Measurements from ENCODE around the gene USP30.
"Not testable (repeated sequence)": the region's sequence is repeated elsewhere in the genome, so short reads cannot be mapped to it uniquely, and the experiment has no call there.

USP30 gene

GRCh38 chr12:109049794-109050193 is 2.6 kb upstream of the USP30 start:
- in situ Hi-C loops (cut with HindIII; ENCODE audit: low sequenced_read_pairs) = not testable (repeated sequence)

DNA sequence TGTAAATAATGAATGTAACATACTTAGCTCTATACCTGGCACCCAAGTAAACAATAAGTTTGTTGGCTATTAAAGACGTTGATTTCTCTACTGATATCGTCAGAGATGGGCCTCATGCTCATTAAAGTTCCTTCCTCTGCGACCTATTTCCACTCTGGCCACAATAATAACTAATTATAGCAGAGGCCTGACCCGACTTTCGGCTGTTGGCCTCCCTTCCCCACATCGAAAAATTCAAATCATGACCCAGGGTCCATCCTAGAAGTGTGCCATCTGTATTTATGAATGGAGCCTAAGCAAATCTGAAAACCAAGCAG is 321 bp upstream of the USP30 start:
- in situ Hi-C loops (cut with HindIII; ENCODE audit: low sequenced_read_pairs) = no loop called here

DNA sequence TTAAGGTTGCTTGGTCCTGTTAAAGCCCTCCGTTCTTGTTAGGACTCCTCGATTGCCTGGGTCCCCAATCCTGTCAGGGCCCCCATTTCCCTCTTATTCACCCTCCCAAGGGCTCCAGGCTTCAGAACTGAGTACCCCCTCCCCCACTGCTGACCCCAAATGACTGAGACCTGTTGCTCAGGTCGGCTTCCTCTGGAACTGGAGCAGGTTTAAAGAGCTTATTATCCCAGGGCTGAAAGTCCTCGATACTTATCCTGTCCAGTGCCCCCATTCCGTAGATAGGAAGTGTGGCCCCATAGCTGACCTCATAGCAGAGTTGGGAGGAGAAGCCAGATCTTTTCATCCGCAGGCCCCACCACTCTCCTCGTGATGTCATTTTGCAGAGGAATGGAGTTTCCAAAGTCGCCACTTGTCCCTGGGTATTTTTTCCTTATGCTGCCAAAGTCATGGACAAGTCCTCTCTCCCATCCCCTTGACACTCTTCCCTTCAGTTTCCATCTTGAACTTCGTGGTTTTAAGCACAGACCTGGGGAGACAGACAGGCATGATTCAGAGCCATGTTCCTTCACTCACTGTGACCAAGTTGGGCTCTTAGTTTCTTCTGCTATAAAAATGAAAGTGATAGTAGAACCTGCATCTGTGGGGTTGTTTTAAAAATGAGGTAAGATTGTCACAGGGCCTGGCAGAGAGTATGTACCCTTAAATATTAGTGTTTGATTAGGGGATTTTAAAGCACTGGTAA is 1.2 kb downstream of the USP30 start:
- in situ Hi-C loops (cut with HindIII; ENCODE audit: low sequenced_read_pairs) = no loop called here

DNA sequence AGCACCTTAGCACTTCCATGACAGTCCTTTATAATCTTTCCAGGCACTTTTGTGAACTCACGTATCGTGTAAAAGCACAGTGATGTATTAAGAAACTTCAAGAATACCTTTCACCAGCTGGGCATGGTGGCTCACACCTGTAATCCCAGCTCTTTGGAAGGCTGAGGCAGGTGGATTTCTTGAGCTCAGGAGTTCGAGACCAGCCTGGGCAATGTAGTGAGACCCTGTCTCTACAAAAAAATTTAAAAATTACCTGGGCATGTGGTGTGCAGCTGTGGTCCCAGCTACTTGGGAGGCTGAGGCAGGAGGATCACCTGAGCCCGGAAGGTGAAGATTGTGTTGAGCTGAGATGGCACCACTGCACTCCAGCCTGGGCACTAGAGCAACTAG is 1.7 kb downstream of the USP30 start:
- in situ Hi-C loops (cut with HindIII; ENCODE audit: low sequenced_read_pairs) = not testable (repeated sequence)

DNA sequence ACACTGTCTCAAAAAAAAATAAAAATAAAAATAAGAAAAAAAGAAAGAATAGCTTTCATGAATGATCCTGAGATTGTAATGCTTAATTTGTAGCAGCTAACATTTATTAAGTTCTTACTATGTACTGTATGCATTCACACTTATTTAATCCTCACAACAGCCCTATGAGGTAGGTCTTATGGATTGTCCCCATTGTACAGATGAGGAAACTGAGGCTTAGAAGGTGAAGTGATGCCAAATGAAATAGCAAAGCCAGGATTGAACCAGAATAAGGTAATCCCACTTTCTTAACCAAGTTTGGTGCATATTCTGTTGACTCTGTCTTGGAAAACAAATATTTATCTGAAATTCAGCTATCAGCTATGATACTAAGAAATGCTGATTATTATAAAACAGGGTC is 2.1 kb downstream of the USP30 start:
- in situ Hi-C loops (cut with HindIII; ENCODE audit: low sequenced_read_pairs) = no loop called here

- in situ Hi-C loops (cut with HindIII; ENCODE audit: low sequenced_read_pairs) = no loop called here
Measured at GRCh38 chr12:109056891-109057290, 4.5 kb downstream of the USP30 start.

DNA sequence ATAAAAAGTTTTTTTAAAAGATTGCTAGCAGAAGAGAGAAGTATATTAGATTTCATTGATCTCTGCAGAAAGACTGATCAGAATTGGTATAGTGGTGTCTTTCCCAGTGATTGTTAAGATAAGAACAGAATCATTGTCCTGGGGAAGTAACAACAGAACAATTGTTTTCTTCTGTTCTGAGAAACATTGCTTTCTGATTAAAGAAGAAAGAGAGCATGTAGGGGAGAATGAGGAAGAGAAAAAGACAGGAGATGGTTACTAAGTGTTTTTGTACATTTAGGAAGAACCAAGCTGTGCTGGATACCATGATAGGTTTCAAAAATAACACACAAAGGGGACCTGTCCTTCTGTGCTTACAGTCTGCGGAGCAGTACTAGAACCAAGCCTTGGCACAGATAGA is 5.0 kb downstream of the USP30 start:
- in situ Hi-C loops (cut with HindIII; ENCODE audit: low sequenced_read_pairs) = no loop called here

- in situ Hi-C loops (cut with HindIII; ENCODE audit: low sequenced_read_pairs) = no loop called here
Measured at GRCh38 chr12:109058773-109059172, 6.4 kb downstream of the USP30 start.

DNA sequence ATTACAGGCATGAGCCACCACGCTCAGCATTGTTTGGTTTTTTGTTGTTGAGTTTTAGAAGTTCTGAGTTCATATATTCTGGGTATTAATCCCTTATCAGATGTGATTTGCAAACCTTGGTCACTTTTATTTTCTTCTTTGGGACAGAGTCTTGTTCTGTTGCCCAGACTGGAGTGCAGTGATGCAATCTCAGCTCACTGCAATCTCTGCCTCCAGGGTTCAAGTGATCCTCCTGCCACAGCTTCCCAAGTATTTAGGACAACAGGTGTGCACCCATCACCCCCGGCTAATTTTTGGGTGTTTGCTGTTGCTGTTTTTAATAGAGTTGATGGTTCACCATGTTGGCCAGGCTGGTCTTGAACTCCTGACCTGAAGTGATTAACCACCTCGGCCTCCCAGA is 11.8 kb downstream of the USP30 start:
- in situ Hi-C loops (cut with HindIII; ENCODE audit: low sequenced_read_pairs) = no loop called here

DNA sequence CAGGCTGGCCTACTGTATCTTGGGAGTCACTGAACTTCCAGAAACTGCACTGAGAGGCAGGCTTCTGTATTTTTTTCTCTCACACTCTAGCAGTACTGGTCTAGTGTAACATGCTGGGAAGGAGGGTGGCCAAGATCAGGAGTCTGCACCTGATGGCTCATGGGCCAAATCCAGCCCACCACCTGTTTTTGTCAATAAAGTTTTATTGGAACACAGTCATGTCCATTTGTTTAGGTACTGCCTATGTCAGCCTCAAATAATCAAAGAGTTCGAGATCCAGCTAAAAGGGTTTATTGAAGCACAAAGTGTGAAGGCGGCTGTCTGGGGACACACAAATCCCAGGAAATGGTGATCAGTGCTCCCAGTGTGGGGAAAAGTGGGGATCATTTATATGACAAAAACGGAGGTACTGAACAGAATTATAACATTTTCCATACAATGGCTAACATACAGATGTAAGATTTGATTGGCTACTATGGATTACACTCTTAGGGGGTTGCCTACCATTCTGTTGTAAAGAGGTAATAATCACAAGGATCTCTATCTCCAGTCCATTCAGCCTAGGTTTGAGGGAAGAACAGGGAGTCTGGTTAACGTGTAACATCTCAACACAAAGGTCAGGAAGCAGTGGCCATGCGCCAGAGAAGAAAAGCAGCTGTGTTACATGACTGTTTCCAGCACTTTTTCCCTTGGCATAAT is 12.9 kb downstream of the USP30 start:
- in situ Hi-C loops (cut with HindIII; ENCODE audit: low sequenced_read_pairs) = no loop called here

- in situ Hi-C loops (cut with HindIII; ENCODE audit: low sequenced_read_pairs) = no loop called here
Measured at GRCh38 chr12:109065853-109066193, 13.4 kb downstream of the USP30 start.

GRCh38 chr12:109069307-109070271 is 17.2 kb downstream of the USP30 start:
- in situ Hi-C loops (cut with HindIII; ENCODE audit: low sequenced_read_pairs) = no loop called here

DNA sequence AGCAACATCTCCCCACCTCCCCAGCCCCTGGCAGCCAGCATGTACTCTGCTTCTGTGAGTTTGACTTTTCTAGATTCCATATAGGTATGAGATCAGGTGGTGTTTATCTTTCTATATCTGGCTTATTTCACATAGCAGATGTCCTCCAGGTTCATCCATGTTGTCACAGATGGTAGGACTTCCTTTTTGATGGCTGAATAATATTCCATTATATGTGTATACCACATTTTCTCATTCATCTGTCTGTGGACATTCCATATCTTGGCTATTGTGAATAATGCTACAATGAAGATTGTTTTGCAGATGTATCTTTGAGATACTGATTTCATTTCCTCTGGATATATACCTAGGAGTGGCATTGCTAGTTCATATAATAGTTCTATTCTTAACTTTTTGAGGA is 22.5 kb downstream of the USP30 start:
- in situ Hi-C loops (cut with HindIII; ENCODE audit: low sequenced_read_pairs) = no loop called here

- in situ Hi-C loops (cut with HindIII; ENCODE audit: low sequenced_read_pairs) = no loop called here
Measured at GRCh38 chr12:109082751-109083150, 30.4 kb downstream of the USP30 start.

DNA sequence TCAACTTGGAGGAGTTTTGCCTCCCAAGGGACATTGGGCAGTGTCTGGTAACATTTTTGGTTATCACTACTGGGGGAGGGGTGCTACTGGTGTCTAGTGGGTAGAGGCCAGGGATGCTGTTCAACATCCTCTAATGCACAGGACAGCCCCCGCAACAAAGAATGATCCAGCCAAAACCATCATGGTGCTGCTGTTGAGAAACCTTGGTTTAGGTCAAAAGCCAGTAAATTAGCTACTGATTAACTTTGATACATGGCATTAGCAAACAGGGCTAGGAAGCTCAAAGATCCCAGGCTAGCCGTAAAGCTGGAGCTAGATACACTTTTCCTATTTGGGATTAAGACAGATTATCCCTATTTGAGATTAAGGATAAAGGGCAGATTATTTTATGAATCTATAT is 32.0 kb downstream of the USP30 start:
- in situ Hi-C loops (cut with HindIII; ENCODE audit: low sequenced_read_pairs) = no loop called here

GRCh38 chr12:109085590-109085989 is 33.2 kb downstream of the USP30 start:
- in situ Hi-C loops (cut with HindIII; ENCODE audit: low sequenced_read_pairs) = no loop called here

GRCh38 chr12:109087250-109087649 is 34.9 kb downstream of the USP30 start:
- in situ Hi-C loops (cut with HindIII; ENCODE audit: low sequenced_read_pairs) = no loop called here

- in situ Hi-C loops (cut with HindIII; ENCODE audit: low sequenced_read_pairs) = no loop called here
Measured at GRCh38 chr12:109088818-109089217, 36.4 kb downstream of the USP30 start.

GRCh38 chr12:109089683-109090082 is 37.3 kb downstream of the USP30 start:
- in situ Hi-C loops (cut with HindIII; ENCODE audit: low sequenced_read_pairs) = no loop called here

DNA sequence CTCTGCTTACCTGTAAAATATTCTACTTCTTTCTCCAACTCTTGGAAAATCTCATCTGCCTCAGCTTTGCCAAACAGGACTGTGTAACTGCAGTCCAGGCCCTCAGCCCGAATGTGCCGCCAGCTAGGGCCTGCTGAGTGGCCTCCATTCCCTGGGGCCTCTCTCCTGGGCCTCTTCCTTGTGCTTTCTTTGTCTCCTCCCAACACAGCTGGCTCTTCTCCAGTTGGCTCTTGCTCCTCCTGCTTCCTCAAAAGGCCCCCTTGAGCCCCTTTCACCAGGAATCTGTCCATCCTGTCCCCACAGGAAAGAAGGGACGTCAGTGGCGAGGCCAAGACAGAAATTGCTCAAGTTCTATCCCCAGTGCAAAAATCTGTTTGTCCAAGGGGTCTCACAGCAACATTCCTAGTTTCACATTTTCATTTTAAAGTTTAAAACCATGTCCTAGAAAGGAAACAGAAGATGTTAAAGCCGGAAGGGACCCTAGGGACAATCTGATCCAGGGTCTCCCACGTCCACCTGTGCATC is 40.2 kb downstream of the USP30 start:
- in situ Hi-C loops (cut with HindIII; ENCODE audit: low sequenced_read_pairs) = no loop called here
